ENCODE results near the gene ZNF565.

Gene ZNF565

GRCh38 chr19:36225219-36225892, 10.9 kb upstream of the ZNF565 start:
- H3K4me3 ChIP-seq (ENCODE audit: low read depth, low read length), result peak overlapping the region; percentile 16
- no peak for TF ChIP-seq MYC (IDR thresholded peaks at IDR 0.05; ENCODE audit: low read depth, low read length)
- DNase-seq (ENCODE audit: low read depth), result no peak

- TF ChIP-seq MAX (IDR thresholded peaks at IDR 0.05; ENCODE audit: low read depth, low read length), result no peak
- TF ChIP-seq CTCF (IDR thresholded peaks at IDR 0.05; ENCODE audit: low read depth, low read length), result no peak
- TF ChIP-seq POLR2A (IDR thresholded peaks at IDR 0.05; ENCODE audit: extremely low read depth, insufficient read length), result no peak
- no peak for TF ChIP-seq MYC (IDR thresholded peaks at IDR 0.05; ENCODE audit: low read depth, low read length)
- no peak for DNase-seq (ENCODE audit: low read depth)
- H3K4me3 ChIP-seq (ENCODE audit: low read depth, low read length), result no peak overlapping the region
Observed at GRCh38 chr19:36222503-36222902, 8.0 kb upstream of the ZNF565 start.

- H3K4me3 ChIP-seq (ENCODE audit: low read depth, low read length), result no peak overlapping the region
- DNase-seq (ENCODE audit: low read depth), result no peak
- TF ChIP-seq POLR2A (IDR thresholded peaks at IDR 0.05; ENCODE audit: extremely low read depth, insufficient read length) (no peak), MAX (IDR thresholded peaks at IDR 0.05; ENCODE audit: low read depth, low read length) (no peak), MYC (IDR thresholded peaks at IDR 0.05; ENCODE audit: low read depth, low read length) (no peak)
Observed at GRCh38 chr19:36221474-36221873, 7.0 kb upstream of the ZNF565 start.

GRCh38 chr19:36215276-36216123, 1.0 kb upstream of the ZNF565 start:
- peak overlapping the region; percentile 99 for H3K4me3 ChIP-seq (ENCODE audit: low read depth, low read length)
- TF ChIP-seq POLR2A (IDR thresholded peaks at IDR 0.05; ENCODE audit: extremely low read depth, insufficient read length), result no peak
- no peak for TF ChIP-seq MAX (IDR thresholded peaks at IDR 0.05; ENCODE audit: low read depth, low read length)
- no peak for TF ChIP-seq MYC (IDR thresholded peaks at IDR 0.05; ENCODE audit: low read depth, low read length)
- TF ChIP-seq CTCF (IDR thresholded peaks at IDR 0.05; ENCODE audit: low read depth, low read length), result no peak
- peak; percentile 25 for DNase-seq (ENCODE audit: low read depth)

GRCh38 chr19:36212895-36213294, 1.6 kb downstream of the ZNF565 start:
- no peak overlapping the region for H3K4me3 ChIP-seq (ENCODE audit: low read depth, low read length)
- TF ChIP-seq MYC (IDR thresholded peaks at IDR 0.05; ENCODE audit: low read depth, low read length) (no peak), CTCF (IDR thresholded peaks at IDR 0.05; ENCODE audit: low read depth, low read length) (no peak), POLR2A (IDR thresholded peaks at IDR 0.05; ENCODE audit: extremely low read depth, insufficient read length) (no peak), MAX (IDR thresholded peaks at IDR 0.05; ENCODE audit: low read depth, low read length) (no peak)
- no peak for DNase-seq (ENCODE audit: low read depth)

- no peak overlapping the region for H3K4me3 ChIP-seq (ENCODE audit: low read depth, low read length)
- TF ChIP-seq POLR2A (IDR thresholded peaks at IDR 0.05; ENCODE audit: extremely low read depth, insufficient read length) (no peak), MYC (IDR thresholded peaks at IDR 0.05; ENCODE audit: low read depth, low read length) (no peak), CTCF (IDR thresholded peaks at IDR 0.05; ENCODE audit: low read depth, low read length) (no peak), MAX (IDR thresholded peaks at IDR 0.05; ENCODE audit: low read depth, low read length) (no peak)
- DNase-seq (ENCODE audit: low read depth), result no peak
Observed at GRCh38 chr19:36210497-36210896, 4.0 kb downstream of the ZNF565 start.

Data from NB4 (cell line).